HepG2 (cell line): ENCODE measurements around the gene DNAJA2. TPM values are rescaled to one million over a fixed set of nuclear protein-coding genes. Genes with fewer than 3 reads are reported as not detected.
A peak's percentile ranks its signal among the peaks of the same experiment; 100 is the strongest.

ENCODE experiments used
- AHR ChIP-seq: IDR thresholded peaks from 2 replicates; pipeline ENCODE4 v1.6.1; 2018; ENCODE audit warnings: missing genetic modification reagents, missing compliant biosample characterization
- KLF9 ChIP-seq: IDR thresholded peaks from 2 replicates; pipeline ENCODE4 v1.6.1; 2016; ENCODE audit warnings: low read depth
- MZF1 ChIP-seq: sonication (generic); formaldehyde crosslinking; IDR thresholded peaks from 2 replicates; pipeline ENCODE4 v1.8.1; 2023; ENCODE audit warnings: mild to moderate bottlenecking, missing genetic modification reagents, borderline replicate concordance
- NFAT5 ChIP-seq: sonication (generic); formaldehyde crosslinking; IDR thresholded peaks from 2 replicates; pipeline ENCODE4 v1.4.0; 2020; ENCODE audit warnings: missing genetic modification reagents
- REL ChIP-seq: sonication (generic); formaldehyde crosslinking; conservative IDR thresholded peaks from 2 replicates; pipeline ENCODE4 v1.8.0; 2022; ENCODE audit warnings: mild to moderate bottlenecking, missing genetic modification reagents, moderate library complexity
- SOX13 ChIP-seq, 3 experiments: fragments of 450-650 bp in 1 of 3; sonication (generic) in 1 of 3; formaldehyde crosslinking in 1 of 3; IDR thresholded peaks in 2 of 3; conservative IDR thresholded peaks in 1 of 3; 2 replicates each; pipeline versions ENCODE4 v1.5.0 to v1.6.1; 2016 to 2020; ENCODE audit warnings: antibody characterized with exemption in 1 of 3, mild to moderate bottlenecking in 1 of 3, missing compliant biosample characterization in 1 of 3, missing genetic modification reagents in 1 of 3, moderate library complexity in 1 of 3
- THAP8 ChIP-seq: sonication (generic); formaldehyde crosslinking; IDR thresholded peaks from 2 replicates; pipeline ENCODE4 v1.5.1; 2020; ENCODE audit warnings: missing genetic modification reagents, mild to moderate bottlenecking, borderline replicate concordance
- ZBTB21 ChIP-seq: sonication (generic); formaldehyde crosslinking; IDR thresholded peaks from 2 replicates; pipeline ENCODE4 v1.4.0; 2020; ENCODE audit warnings: missing genetic modification reagents
- ZEB1 ChIP-seq: IDR thresholded peaks from 2 replicates; pipeline ENCODE4 v1.6.1; 2012; ENCODE audit warnings: mild to moderate bottlenecking, low read depth, inconsistent platforms; ENCODE audit not compliant: insufficient replicate concordance
- ZFP90 ChIP-seq: sonication (generic); formaldehyde crosslinking; IDR thresholded peaks from 2 replicates; pipeline ENCODE4 v1.8.0; 2022; ENCODE audit warnings: missing genetic modification reagents, mild to moderate bottlenecking, inconsistent platforms, borderline replicate concordance
- ZMYM3 ChIP-seq: sonication (generic); formaldehyde crosslinking; IDR thresholded peaks from 2 replicates; pipeline ENCODE4 v1.5.1; 2020; ENCODE audit warnings: mild to moderate bottlenecking, missing genetic modification reagents
- ZNF616 ChIP-seq: sonication (generic); formaldehyde crosslinking; IDR thresholded peaks from 2 replicates; pipeline ENCODE4 v1.5.0; 2020; ENCODE audit warnings: low read depth, mild to moderate bottlenecking, missing genetic modification reagents
- ZNF619 ChIP-seq: sonication (generic); formaldehyde crosslinking; IDR thresholded peaks from 2 replicates; pipeline ENCODE4 v1.4.0; 2020; ENCODE audit warnings: mild to moderate bottlenecking, missing genetic modification reagents
- ZNF780A ChIP-seq: sonication (generic); formaldehyde crosslinking; IDR thresholded peaks from 2 replicates; pipeline ENCODE4 v1.8.0; 2022; ENCODE audit warnings: mild to moderate bottlenecking, missing genetic modification reagents, moderate library complexity
- polyA plus RNA-seq, 8 experiments: library from polyadenylated mRNA; depleted of rRNA in 3 of 8; stranded (reverse) in 7 of 8; unstranded in 1 of 8; fragments of >200 nt; fragmentation: Illumina TruSeq in 4 of 8; extraction: Trizol in 4 of 8; gene quantifications; 2 replicates each; pipeline versions ENCODE4 v1.2.1 to v1.2.3, GENCODE V29; 2011 to 2016; ENCODE audit warnings: low read depth in 4 of 8, missing spikeins in 1 of 8, mixed read lengths in 1 of 8; ENCODE audit not compliant: insufficient read depth in 1 of 8
- total RNA-seq, 5 experiments: library from RNA; depleted of rRNA; stranded (reverse); fragments of >200 nt; fragmentation: Illumina TruSeq; extraction: Trizol; gene quantifications; 2 replicates each; pipeline ENCODE4 v1.2.3, GENCODE V29; 2016; ENCODE audit warnings: low read depth in 1 of 5
- TF ChIP-seq, protein P1 (sequence below): IDR thresholded peaks from 2 replicates; pipeline ENCODE4 v1.4.0; 2020; ENCODE audit warnings: mild to moderate bottlenecking, missing genetic modification reagents
- TF ChIP-seq, protein P2 (sequence below): sonication (generic); formaldehyde crosslinking; IDR thresholded peaks from 2 replicates; pipeline ENCODE4 v1.4.0; 2020; ENCODE audit warnings: mild to moderate bottlenecking, missing genetic modification reagents

The DNAJA2 gene
- total and polyA plus RNA-seq, 2 of the 13 experiments (the other 11 are each of a cell fraction or from before 2014, with no cell fraction given), result 25.4 to 176 TPM

DNA sequence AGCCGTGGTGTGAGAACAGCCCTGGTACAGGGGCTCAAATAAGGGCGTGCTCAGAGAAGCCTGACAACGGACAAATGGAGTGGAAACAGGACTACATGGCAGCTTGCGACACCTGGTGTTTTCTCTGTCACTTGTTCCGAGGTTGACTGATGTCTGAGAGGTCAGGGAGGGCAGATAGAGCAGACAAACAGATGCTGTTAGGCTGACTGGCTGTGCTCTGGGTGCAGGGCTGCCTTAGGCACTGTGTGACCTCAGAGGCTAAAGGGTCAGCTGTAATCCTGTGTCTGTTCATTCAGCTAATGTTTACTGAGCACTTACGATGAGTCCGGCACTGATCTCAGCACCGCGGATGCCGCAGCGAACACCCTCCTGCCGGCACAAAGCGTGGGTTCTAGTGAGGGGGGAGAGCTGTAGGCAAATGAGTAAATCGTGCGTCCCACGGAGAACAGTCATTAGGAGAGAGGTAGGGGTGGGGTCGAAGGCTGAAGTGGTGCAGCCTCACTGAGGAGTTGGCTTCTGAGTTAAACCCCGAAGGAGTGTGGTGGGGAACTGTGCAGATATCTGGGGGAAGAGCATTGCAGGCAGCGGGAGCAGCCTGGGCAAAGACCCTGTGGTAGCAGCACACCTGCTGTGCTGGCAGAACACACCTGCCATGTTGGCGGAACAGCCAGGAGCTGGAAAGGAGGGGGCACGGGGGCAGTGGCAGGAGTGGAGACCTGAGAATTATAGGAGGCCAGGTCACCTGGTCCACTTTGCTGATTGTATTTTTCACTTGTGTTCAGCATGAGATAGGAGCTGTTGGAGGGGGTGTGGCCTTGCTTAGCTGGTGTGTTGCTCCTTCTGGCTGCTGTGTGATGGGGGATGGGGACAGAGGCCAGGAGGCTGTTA, 54.3 kb downstream of the DNAJA2 start (continued):
- TF ChIP-seq NFAT5 (CRISPR knock-in tag) (no peak), MZF1 (no peak), ZNF780A (peak; percentile 82; the same call in 1 of the 2 replicates), SOX13 (IDR thresholded peaks at IDR 0.05) (peak; percentile 74; the same call in 1 of the 2 replicates), SOX13 (CRISPR knock-in tag; conservative IDR thresholded peaks at IDR 0.05 in 1 of 2, IDR thresholded peaks at IDR 0.05 in 1 of 2) (peak in 1 of 2 experiments; percentile 94; a peak in 2 of 4 replicates), KLF9 (CRISPR knock-in tag) (no peak), ZNF616 (CRISPR knock-in tag) (0 out of 2 replicates have a peak, but pooled peaks have one; percentile 51), ZBTB21 (CRISPR knock-in tag) (no peak), THAP8 (no peak), ZNF619 (peak; percentile 84; the same call in 1 of the 2 replicates), ZMYM3 (peak; percentile 96), ZEB1 (no peak), ZFP90 (CRISPR knock-in tag) (peak; percentile 76; the same call in 1 of the 2 replicates), AHR (0 out of 2 replicates have a peak, but pooled peaks have one; percentile 26), REL (CRISPR knock-in tag) (peak; percentile 68)
- TF ChIP-seq, protein P1, sequence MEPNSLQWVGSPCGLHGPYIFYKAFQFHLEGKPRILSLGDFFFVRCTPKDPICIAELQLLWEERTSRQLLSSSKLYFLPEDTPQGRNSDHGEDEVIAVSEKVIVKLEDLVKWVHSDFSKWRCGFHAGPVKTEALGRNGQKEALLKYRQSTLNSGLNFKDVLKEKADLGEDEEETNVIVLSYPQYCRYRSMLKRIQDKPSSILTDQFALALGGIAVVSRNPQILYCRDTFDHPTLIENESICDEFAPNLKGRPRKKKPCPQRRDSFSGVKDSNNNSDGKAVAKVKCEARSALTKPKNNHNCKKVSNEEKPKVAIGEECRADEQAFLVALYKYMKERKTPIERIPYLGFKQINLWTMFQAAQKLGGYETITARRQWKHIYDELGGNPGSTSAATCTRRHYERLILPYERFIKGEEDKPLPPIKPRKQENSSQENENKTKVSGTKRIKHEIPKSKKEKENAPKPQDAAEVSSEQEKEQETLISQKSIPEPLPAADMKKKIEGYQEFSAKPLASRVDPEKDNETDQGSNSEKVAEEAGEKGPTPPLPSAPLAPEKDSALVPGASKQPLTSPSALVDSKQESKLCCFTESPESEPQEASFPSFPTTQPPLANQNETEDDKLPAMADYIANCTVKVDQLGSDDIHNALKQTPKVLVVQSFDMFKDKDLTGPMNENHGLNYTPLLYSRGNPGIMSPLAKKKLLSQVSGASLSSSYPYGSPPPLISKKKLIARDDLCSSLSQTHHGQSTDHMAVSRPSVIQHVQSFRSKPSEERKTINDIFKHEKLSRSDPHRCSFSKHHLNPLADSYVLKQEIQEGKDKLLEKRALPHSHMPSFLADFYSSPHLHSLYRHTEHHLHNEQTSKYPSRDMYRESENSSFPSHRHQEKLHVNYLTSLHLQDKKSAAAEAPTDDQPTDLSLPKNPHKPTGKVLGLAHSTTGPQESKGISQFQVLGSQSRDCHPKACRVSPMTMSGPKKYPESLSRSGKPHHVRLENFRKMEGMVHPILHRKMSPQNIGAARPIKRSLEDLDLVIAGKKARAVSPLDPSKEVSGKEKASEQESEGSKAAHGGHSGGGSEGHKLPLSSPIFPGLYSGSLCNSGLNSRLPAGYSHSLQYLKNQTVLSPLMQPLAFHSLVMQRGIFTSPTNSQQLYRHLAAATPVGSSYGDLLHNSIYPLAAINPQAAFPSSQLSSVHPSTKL (CRISPR knock-in tag), result peak; percentile 86
- TF ChIP-seq, protein P2, sequence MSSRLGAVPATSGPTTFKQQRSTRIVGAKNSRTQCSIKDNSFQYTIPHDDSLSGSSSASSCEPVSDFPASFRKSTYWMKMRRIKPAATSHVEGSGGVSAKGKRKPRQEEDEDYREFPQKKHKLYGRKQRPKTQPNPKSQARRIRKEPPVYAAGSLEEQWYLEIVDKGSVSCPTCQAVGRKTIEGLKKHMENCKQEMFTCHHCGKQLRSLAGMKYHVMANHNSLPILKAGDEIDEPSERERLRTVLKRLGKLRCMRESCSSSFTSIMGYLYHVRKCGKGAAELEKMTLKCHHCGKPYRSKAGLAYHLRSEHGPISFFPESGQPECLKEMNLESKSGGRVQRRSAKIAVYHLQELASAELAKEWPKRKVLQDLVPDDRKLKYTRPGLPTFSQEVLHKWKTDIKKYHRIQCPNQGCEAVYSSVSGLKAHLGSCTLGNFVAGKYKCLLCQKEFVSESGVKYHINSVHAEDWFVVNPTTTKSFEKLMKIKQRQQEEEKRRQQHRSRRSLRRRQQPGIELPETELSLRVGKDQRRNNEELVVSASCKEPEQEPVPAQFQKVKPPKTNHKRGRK (CRISPR knock-in tag), result peak; percentile 69; the same call in 1 of the 2 replicates
